ENCODE data around the gene INSR.
"Not testable (repeated sequence)": the region's sequence is repeated elsewhere in the genome, so short reads cannot be mapped to it uniquely, and the experiment has no call there.

INSR gene

GRCh38 chr19:7293762-7294557 lies at the start of gene INSR:
INSR (minus strand) TSS chr19:7294414; CDS start chr19:7293891, 523 bp downstream.
- in situ Hi-C loops (cut with HindIII; ENCODE audit: low sequenced_read_pairs), result no loop called here

GRCh38 chr19:7342143-7342542 lies 47.9 kb upstream of the INSR start:
- in situ Hi-C loops (cut with HindIII; ENCODE audit: low sequenced_read_pairs), result no loop called here

- in situ Hi-C loops (cut with HindIII; ENCODE audit: low sequenced_read_pairs), result no loop called here
Observed at GRCh38 chr19:7340959-7341837, 47.0 kb upstream of the INSR start.

- in situ Hi-C loops (cut with HindIII; ENCODE audit: low sequenced_read_pairs), result loop anchor here (10.0 kb wide), 1 partner anchor 663 kb away; the partner anchor contains the start of gene TNFSF14
Observed at GRCh38 chr19:7337380-7338194, 43.4 kb upstream of the INSR start.

GRCh38 chr19:7336321-7336973 lies 42.2 kb upstream of the INSR start:
- in situ Hi-C loops (cut with HindIII; ENCODE audit: low sequenced_read_pairs), result loop anchor here (10.0 kb wide), 1 partner anchor 662 kb away; the partner anchor contains the start of gene TNFSF14

- in situ Hi-C loops (cut with HindIII; ENCODE audit: low sequenced_read_pairs), result loop anchor here (10.0 kb wide), 1 partner anchor 659 kb away; the partner anchor contains the start of gene TNFSF14
Observed at GRCh38 chr19:7333198-7334118, 39.2 kb upstream of the INSR start.

GRCh38 chr19:7331446-7331845 lies 37.2 kb upstream of the INSR start:
- in situ Hi-C loops (cut with HindIII; ENCODE audit: low sequenced_read_pairs), result loop anchor here (10.0 kb wide), 1 partner anchor 657 kb away; the partner anchor contains the start of gene TNFSF14

GRCh38 chr19:7328647-7329046 lies 34.4 kb upstream of the INSR start:
- in situ Hi-C loops (cut with HindIII; ENCODE audit: low sequenced_read_pairs), result no loop called here

GRCh38 chr19:7327802-7328201 lies 33.6 kb upstream of the INSR start:
- in situ Hi-C loops (cut with HindIII; ENCODE audit: low sequenced_read_pairs), result no loop called here

- in situ Hi-C loops (cut with HindIII; ENCODE audit: low sequenced_read_pairs), result no loop called here
Observed at GRCh38 chr19:7326105-7326877, 32.1 kb upstream of the INSR start.

GRCh38 chr19:7318176-7318575 lies 24.0 kb upstream of the INSR start:
- in situ Hi-C loops (cut with HindIII; ENCODE audit: low sequenced_read_pairs), result no loop called here

- in situ Hi-C loops (cut with HindIII; ENCODE audit: low sequenced_read_pairs), result no loop called here
Observed at GRCh38 chr19:7312816-7313215, 18.6 kb upstream of the INSR start.

- in situ Hi-C loops (cut with HindIII; ENCODE audit: low sequenced_read_pairs), result no loop called here
Observed at GRCh38 chr19:7311911-7312310, 17.7 kb upstream of the INSR start.

GRCh38 chr19:7308327-7308726 lies 14.1 kb upstream of the INSR start:
- in situ Hi-C loops (cut with HindIII; ENCODE audit: low sequenced_read_pairs), result not testable (repeated sequence)

- in situ Hi-C loops (cut with HindIII; ENCODE audit: low sequenced_read_pairs), result no loop called here
Observed at GRCh38 chr19:7307590-7308218, 13.5 kb upstream of the INSR start.

- in situ Hi-C loops (cut with HindIII; ENCODE audit: low sequenced_read_pairs), result no loop called here
Observed at GRCh38 chr19:7304200-7304599, 10.0 kb upstream of the INSR start.

- in situ Hi-C loops (cut with HindIII; ENCODE audit: low sequenced_read_pairs), result no loop called here
Observed at GRCh38 chr19:7303470-7303869, 9.3 kb upstream of the INSR start.

- in situ Hi-C loops (cut with HindIII; ENCODE audit: low sequenced_read_pairs), result no loop called here
Observed at GRCh38 chr19:7301525-7301924, 7.3 kb upstream of the INSR start.

All from endothelial cell of hepatic sinusoid (primary cell).